Fibroblast of lung (primary cell): Measurements from ENCODE around the gene ZNF229. TPM values are rescaled to one million over a fixed set of nuclear protein-coding genes. Genes with fewer than 3 reads are reported as not detected.
A peak's percentile ranks its signal among the peaks of the same experiment; 100 is the strongest.
"Not testable (repeated sequence)": the region's sequence is repeated elsewhere in the genome, so short reads cannot be mapped to it uniquely, and the experiment has no call there.

Experiments
- DNase-seq, 2 donors: peaks; one replicate each; pipeline versions ENCODE4 v3.0.0 to v3.0.0-alpha.2; 2010; ENCODE audit warnings: low read depth in 2 of 2
- H2AFZ ChIP-seq: 2 replicates; pipeline ENCODE4 v1.5.1; 2012; ENCODE audit warnings: low read length, control low read depth, inconsistent platforms
- H3K27ac ChIP-seq: 2 replicates; pipeline ENCODE4 v1.5.1; 2011; ENCODE audit warnings: low read length, control low read depth; ENCODE audit not compliant: insufficient read depth
- H3K27me3 ChIP-seq: 2 replicates; pipeline ENCODE4 v1.5.1; 2011; ENCODE audit warnings: mild to moderate bottlenecking, low read length; ENCODE audit not compliant: control insufficient read depth, insufficient read depth
- H3K36me3 ChIP-seq: 2 replicates; pipeline ENCODE4 v1.5.1; 2011; ENCODE audit warnings: low read length; ENCODE audit not compliant: control insufficient read depth, insufficient read depth
- H3K4me1 ChIP-seq: 2 replicates; pipeline ENCODE4 v1.5.1; 2011; ENCODE audit warnings: low read length; ENCODE audit not compliant: control insufficient read depth, insufficient read depth; ENCODE audit errors: extremely low read depth
- H3K4me2 ChIP-seq: 2 replicates; pipeline ENCODE4 v1.5.1; 2011; ENCODE audit warnings: low read length, control low read depth; ENCODE audit not compliant: insufficient read depth; ENCODE audit errors: extremely low read depth
- H3K4me3 ChIP-seq, 4 experiments: fragments of 200-600 bp in 1 of 4; sonication (generic) in 1 of 4; replicated peaks in 1 of 4; 2 replicates each; pipeline ENCODE4 v1.5.1; 2011 to 2016; ENCODE audit warnings: low read length in 4 of 4, low read depth in 3 of 4, mild to moderate bottlenecking in 3 of 4, control low read depth in 2 of 4, inconsistent platforms in 1 of 4, mixed read lengths in 1 of 4; ENCODE audit not compliant: insufficient read depth in 1 of 4; ENCODE audit errors: control extremely low read depth in 1 of 4
- H3K79me2 ChIP-seq: 2 replicates; pipeline ENCODE4 v1.5.1; 2012; ENCODE audit warnings: mild to moderate bottlenecking, low read length, inconsistent platforms; ENCODE audit not compliant: control insufficient read depth, insufficient read depth
- H3K9ac ChIP-seq: 2 replicates; pipeline ENCODE4 v1.5.1; 2011; ENCODE audit warnings: mild to moderate bottlenecking, low read length, control low read depth; ENCODE audit not compliant: insufficient read depth
- H3K9me3 ChIP-seq: 2 replicates; pipeline ENCODE4 v1.5.1; 2012; ENCODE audit warnings: low read depth, low read length; ENCODE audit not compliant: control insufficient read depth, insufficient read depth
- H4K20me1 ChIP-seq: 2 replicates; pipeline ENCODE4 v1.5.1; 2011; ENCODE audit warnings: low read length; ENCODE audit not compliant: control insufficient read depth, insufficient read depth; ENCODE audit errors: extremely low read depth
- EZH2 ChIP-seq: IDR thresholded peaks from 2 replicates; pipeline ENCODE4 v1.5.1; 2012; ENCODE audit warnings: low read length, control low read depth, mild to moderate bottlenecking; ENCODE audit errors: missing control alignments
- polyA plus RNA-seq, 2 donors: library from polyadenylated mRNA; depleted of rRNA in 1 of 2; stranded (reverse) in 1 of 2; unstranded in 1 of 2; fragments of >200 nt; gene quantifications; 2 replicates each; pipeline ENCODE4 v1.2.1, GENCODE V29; 2011 to 2012; ENCODE audit warnings: missing spikeins in 1 of 2
- total RNA-seq: library from RNA; depleted of rRNA; stranded (reverse); fragments of >200 nt; gene quantifications from 2 replicates; pipeline ENCODE4 v1.2.1, GENCODE V29; 2014
- TF ChIP-seq, protein P1 (sequence below), 2 donors: IDR thresholded peaks in 1 of 2; conservative IDR thresholded peaks in 1 of 2; 1 replicate in 1 of 2; 2 replicates in 1 of 2; pipeline ENCODE4 v1.5.1; 2011 to 2012; ENCODE audit warnings: low read length in 2 of 2, control low read depth in 1 of 2, inconsistent platforms in 1 of 2, low read depth in 1 of 2, mild to moderate bottlenecking in 1 of 2

ZNF229 gene
- total and polyA plus RNA-seq, 2 donors (not counting 1 experiment from before 2014, with no cell fraction given) = 5.7 to 24.4 TPM

DNA sequence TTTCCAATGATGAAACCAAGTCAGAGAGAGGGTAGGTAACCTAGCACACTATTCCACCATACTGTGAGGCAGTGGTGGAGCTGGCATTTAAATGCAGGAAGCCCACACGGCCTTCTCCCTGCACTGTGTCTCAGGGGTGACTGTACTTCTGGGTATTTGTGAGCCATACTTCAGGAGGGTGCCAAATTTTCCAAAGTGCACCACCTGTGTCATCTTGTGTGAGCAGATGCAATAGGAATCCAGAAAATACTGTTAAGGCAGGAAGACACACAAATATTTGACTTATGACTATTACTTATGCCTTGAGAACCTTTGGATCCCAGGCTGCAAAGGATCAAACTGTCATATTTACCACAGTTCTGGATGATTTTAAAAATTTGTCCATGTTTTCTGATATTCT is 17.3 kb downstream of the ZNF229 start:
- Histone ChIP-seq H3K4me2 (no peak overlapping the region), H3K27me3 (no peaks in the 10 kb centered on the region), H4K20me1 (no peaks in the 10 kb centered on the region), H3K9me3 (peaks cover 7% of the 10 kb centered on the region), H3K36me3 (peaks cover 9% of the 10 kb centered on the region), H2AFZ (no peak overlapping the region), H3K79me2 (no peaks in the 10 kb centered on the region), H3K27ac (no peak overlapping the region), H3K4me1 (no peaks in the 10 kb centered on the region), H3K9ac (no peak overlapping the region), H3K4me3 (no peak overlapping the region)
- DNase-seq = peak in 1 of 2 donors; percentile 15
- TF ChIP-seq, protein P1, sequence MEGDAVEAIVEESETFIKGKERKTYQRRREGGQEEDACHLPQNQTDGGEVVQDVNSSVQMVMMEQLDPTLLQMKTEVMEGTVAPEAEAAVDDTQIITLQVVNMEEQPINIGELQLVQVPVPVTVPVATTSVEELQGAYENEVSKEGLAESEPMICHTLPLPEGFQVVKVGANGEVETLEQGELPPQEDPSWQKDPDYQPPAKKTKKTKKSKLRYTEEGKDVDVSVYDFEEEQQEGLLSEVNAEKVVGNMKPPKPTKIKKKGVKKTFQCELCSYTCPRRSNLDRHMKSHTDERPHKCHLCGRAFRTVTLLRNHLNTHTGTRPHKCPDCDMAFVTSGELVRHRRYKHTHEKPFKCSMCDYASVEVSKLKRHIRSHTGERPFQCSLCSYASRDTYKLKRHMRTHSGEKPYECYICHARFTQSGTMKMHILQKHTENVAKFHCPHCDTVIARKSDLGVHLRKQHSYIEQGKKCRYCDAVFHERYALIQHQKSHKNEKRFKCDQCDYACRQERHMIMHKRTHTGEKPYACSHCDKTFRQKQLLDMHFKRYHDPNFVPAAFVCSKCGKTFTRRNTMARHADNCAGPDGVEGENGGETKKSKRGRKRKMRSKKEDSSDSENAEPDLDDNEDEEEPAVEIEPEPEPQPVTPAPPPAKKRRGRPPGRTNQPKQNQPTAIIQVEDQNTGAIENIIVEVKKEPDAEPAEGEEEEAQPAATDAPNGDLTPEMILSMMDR (conservative IDR thresholded peaks at IDR 0.05 in 1 of 2, IDR thresholded peaks at IDR 0.05 in 1 of 2; ENCODE audit: low read depth in 1 of 2, low read length in 2 of 2) = no peak
- TF ChIP-seq EZH2 = no peak

DNA sequence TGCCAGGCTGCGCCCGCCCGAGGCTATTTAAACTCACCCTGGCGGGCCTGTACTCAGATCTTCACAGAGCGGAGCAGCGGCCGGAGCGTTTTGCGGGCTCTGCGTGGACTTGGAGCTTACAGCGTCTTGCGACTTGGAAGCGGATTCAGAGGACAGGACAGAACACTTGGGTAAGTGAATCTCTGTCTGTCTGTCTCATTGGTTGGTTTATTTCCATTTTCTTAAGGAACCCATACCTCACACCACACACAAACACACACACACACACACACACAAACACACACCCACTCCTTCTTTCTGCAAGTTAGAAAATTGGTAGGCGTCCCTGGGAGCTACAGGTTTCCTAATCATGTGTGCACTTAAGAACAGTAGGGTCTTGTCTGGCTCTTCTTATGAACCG is 32.7 kb downstream of the ZNF229 start:
- H3K27me3 ChIP-seq, H3K27ac ChIP-seq, H3K36me3 ChIP-seq, H3K4me3 ChIP-seq, H3K9me3 ChIP-seq, H4K20me1 ChIP-seq, DNase-seq, H3K4me1 ChIP-seq, H3K9ac ChIP-seq, H2AFZ ChIP-seq, H3K79me2 ChIP-seq, H3K4me2 ChIP-seq: not testable (repeated sequence)

DNA sequence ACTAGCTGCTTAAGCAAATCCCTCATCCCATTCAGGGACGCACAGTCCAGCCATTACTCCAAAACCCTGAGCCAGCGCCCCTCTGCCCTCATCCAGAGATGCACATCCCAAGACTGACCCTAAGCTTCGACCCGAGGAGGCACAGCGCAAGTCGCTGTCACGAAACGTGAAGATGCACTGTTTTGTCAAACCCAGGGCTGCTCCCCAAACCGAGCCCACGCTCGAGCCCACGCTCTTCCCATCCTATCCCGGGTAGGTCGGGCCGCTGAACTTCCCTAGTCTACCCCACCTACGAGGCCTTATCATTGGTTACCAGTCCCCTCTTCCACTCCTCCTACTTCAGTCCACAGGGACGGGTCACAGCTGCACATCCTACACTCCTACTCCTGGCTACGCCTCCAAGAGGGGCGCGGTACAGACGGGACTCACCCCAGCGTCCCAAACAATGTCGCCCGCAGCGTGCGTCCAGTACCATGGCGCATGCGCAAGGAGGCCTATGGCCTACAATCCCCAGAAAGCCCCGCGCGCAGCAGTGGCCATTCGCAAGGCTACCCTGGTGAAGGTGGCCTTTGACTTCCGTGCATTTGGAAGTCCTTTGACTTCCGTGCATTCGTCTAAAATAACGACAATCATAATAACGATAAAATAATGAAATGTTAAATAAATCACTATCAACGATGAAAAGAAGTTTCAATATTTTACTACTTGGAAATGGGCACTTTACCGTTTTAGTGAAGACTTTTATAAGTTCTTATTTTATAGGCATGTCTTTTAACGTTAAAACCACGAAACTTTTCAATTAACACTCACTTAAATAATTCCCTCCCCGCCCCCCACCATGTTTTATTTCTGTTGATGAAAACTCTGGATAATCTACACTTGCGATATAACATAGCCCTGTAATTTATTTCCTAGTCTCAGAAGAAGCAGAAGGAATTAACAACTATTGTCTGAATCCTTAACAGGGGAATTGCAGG is 46.8 kb downstream of the ZNF229 start, which contains the start of gene ZNF285:
Gene ZNF285, minus strand, starts transcription at position 470 of the 977 bp plus-strand sequence. CDS start 4,395 bp downstream, outside the sequence.
- no peaks in the 10 kb centered on the region for H3K4me1 ChIP-seq
- H3K4me3 ChIP-seq = peak within 1 kb of the TSS; percentile 37 to 94 (median 66)
- no peaks in the 10 kb centered on the region for H3K9me3 ChIP-seq
- H3K27me3 ChIP-seq = no peaks in the 10 kb centered on the region
- peak within 1 kb of the TSS; percentile 76 for H3K4me2 ChIP-seq
- no peaks in the 10 kb centered on the region for H4K20me1 ChIP-seq
- no peak within 1 kb of the TSS for H3K9ac ChIP-seq
- H2AFZ ChIP-seq = peak within 1 kb of the TSS; percentile 91
- H3K79me2 ChIP-seq = no peaks in the 10 kb centered on the region
- TF ChIP-seq, protein P1 (conservative IDR thresholded peaks at IDR 0.05 in 1 of 2, IDR thresholded peaks at IDR 0.05 in 1 of 2; ENCODE audit: low read depth in 1 of 2, low read length in 2 of 2) = no peak
- no peak for TF ChIP-seq EZH2
- H3K27ac ChIP-seq = no peak within 1 kb of the TSS
- no peaks in the 10 kb centered on the region for H3K36me3 ChIP-seq
- peak; percentile 97 for DNase-seq

DNA sequence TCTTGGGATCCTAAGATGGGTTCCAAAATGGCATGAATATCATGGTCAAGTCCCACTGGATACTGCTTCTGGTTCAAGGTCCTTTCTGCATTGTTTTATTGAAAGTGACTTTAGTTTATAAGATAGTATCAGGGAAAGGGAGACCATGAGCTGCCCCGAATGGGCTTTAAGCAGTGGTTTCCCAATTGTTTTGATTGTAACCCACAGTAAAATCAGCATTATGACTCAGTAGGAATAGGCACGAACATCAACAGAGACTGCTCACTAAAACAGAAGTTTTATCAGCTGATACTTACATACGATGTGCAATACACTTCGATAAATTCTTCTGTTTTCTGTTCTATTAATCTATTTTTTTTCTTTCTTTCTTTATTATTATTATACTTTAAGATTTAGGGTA is 59.0 kb downstream of the ZNF229 start:
- not testable (repeated sequence) for H3K9ac ChIP-seq, H3K79me2 ChIP-seq, H4K20me1 ChIP-seq, H2AFZ ChIP-seq, H3K27ac ChIP-seq, H3K9me3 ChIP-seq, H3K4me1 ChIP-seq, H3K36me3 ChIP-seq, H3K4me2 ChIP-seq, H3K27me3 ChIP-seq, H3K4me3 ChIP-seq
- DNase-seq = peak in 1 of 2 donors; percentile 19
